Inferior parietal cortex (tissue), 1 donor: Measurements from ENCODE around the gene RBMS2.
"Not testable (repeated sequence)": the region's sequence is repeated elsewhere in the genome, so short reads cannot be mapped to it uniquely, and the experiment has no call there.

Source experiments
- DNase-seq: peaks from one replicate; pipeline ENCODE4 v3.0.0-alpha.2; 2016; ENCODE audit errors: extremely low spot score

The RBMS2 gene

DNA sequence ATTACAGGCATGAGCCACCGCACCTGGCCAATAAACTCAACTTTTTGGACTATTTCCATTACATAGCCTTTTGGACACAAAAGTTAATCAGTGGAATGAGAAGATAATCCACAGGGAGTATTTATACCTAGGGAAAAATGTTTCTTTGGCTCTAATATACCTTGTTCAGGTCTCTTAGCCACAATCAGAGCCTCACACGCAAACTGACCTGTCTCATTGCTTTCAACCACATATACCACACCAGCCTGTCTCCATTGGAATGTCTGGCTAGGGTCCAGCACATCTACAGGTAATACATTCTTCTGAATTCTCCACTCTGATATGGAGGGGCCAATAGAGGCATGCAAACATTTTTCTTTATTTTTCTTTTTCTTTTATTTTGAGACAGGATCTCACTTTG, 3.8 kb upstream of the RBMS2 start:
- no peak for DNase-seq

GRCh38 chr12:56518570-56518969, 3.0 kb upstream of the RBMS2 start:
- DNase-seq: no peak

DNA sequence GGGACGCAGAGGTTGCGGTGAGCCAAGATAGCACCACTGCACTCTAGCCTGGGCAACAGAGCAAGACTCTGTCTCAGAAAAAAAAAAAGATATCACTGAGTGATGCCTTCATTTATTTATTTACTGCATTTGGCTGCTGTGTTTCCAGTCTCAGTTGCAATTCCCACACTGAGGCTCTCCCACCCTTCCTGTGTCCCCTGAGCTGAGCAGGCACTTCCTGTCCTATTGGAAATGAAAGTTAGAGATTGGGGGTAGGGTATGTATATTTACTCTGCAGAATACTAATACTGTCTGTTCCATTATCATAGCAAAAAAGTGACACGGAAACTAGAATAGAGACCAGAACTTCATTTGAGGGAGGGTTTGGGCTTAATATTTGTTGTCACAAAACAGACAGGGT, 1.6 kb upstream of the RBMS2 start:
- DNase-seq: no peak

- DNase-seq: no peak
Observed at GRCh38 chr12:56520506-56520905, 1.1 kb upstream of the RBMS2 start.

- no peak for DNase-seq
Observed at GRCh38 chr12:56521209-56521589, 421 bp upstream of the RBMS2 start.

DNA sequence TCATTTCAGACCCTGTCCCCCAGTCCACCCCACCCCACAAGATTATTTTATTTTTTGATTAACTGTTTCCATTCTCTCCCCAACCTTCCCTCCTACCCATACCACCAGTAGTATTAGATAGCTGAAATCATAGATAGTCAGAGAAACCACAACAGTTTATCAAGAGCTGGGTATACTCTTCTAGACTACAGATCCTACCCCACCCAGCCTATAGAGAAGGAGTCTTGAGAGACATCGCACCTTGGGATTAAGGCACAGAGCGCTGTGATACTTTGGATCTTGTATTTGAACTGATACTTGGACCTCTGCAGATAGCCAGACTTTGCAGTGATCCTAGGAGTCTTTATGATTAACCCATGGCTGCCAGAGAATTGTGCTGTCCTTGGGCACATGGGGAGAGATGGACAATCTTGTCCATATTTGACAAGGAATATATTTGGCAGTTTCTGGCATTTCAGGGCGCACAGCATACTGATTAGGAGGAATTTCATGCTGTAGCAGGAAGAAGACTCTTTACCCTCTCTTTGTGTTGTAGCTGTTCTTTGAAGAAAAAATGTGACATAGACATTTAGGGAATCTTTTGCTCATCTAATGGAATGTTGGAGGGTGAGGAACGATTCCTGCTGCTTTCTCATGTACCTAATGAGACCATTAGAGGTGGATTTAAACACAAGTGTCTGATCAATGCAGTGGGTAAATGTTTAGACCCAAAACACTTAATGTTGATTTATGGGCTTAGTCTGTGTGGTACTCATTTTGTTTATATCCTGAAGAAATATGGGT, 982 bp downstream of the RBMS2 start:
- peak; percentile 20 for DNase-seq

DNA sequence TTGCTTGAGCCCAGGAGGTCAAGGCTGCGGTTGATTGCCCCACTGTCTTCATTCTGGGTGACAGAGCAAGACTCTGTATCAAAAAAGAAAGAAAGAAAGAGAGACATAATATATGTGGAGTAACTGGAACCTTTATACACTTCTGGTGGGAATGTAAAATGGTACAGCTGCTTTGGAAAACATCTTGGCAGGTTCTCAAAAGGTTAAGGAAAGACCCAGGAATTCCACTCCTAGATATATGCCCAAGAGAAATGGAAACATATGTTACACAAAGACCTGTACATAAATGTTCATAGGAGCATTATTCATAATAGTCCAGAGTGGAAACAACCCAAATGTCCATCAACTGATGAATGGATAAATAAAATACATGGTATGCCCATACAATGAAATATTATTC, 7.2 kb downstream of the RBMS2 start:
- DNase-seq: no peak

DNA sequence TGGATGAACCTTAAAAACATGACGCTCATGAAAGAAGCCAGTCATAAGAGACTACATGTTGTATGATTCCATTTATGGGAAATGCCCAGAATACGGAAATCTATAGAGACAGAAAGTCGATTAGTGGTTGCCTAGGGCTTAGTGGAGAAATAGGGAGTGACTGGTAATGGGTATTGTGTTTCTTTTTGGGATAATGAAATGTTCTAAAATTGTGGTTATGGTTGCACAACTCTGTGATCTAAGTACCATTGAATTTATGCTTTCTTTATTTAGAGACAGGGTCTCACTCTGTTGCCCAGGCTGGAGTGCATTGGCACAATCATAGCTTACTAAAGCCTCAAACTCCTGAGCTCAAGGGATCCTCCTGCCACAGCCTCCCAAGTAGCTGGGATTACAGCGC, 8.0 kb downstream of the RBMS2 start:
- DNase-seq: no peak

DNA sequence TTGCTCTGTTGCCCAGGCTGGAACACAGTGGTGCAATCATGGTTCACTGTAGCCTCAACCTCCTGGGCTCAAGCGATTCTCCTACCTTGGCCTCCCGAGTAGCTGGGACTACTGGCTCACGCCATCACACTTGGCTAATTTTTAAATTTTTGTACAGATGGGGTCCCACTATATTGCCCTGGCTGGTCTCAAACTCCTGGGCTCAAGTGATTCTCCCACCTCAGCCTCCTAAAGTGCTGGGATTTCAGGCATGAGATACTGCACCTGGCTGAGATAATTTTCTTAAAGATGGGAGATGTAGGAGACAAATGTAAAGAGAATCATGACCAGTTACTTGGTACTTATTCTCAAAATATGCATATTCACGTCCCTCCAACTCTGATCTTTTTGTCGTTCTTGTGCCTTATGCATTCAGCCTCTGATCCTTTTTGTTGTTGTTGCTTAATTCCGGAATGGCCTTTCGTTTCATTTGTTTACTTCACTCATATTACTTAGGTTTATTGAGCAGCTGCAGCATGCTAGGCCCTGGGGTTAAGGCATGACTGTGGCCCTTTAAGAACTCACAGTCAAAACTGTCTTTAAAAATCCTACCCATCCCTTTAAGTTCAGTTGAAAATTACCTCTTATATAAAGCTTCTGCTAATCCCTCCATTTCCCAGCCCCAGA, 8.9 kb downstream of the RBMS2 start:
- DNase-seq: no peak

DNA sequence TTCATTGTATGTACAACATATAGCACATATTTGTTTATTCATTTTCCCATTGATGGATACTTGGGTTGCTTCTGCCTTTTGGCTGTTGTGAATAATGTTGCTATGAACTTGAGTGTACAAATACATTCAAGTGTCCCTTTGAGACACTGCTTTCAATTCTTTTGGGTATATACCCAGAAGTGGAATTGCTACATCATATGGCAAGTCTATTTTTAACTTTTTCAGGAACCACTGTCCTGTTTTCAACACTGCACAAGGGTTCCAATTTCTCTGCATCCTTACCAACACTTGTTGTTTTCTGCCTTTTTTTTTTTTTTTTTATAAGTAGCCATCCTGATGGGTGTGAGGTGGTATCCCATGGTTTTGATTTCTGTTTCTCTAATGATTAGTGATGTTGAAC, 15.9 kb downstream of the RBMS2 start:
- no peak for DNase-seq

- DNase-seq: no peak
Observed at GRCh38 chr12:56541631-56542030, 20.0 kb downstream of the RBMS2 start.

DNA sequence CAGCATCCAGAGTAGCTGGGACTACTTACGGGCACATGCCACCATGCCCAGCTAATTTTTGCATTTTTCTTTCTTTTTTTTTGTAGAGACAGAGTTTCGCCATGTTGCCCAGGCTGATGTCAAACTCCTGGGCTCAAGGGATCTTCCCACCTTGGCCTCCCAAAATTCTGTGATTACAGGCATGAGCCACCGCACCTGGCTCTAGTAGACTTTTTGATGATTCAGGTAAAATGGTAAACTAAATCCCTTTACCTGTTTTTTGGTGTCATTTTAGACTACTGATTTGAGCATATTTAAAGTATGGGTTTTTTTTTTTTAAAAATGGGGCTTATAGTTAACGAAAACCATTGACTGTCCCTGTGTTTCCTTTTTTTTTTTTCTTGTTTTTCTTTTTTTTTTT, 20.5 kb downstream of the RBMS2 start:
- no peak for DNase-seq

- DNase-seq: no peak
Observed at GRCh38 chr12:56545023-56545604, 23.5 kb downstream of the RBMS2 start.

- DNase-seq: no peak
Observed at GRCh38 chr12:56546680-56547079, 25.1 kb downstream of the RBMS2 start.

DNA sequence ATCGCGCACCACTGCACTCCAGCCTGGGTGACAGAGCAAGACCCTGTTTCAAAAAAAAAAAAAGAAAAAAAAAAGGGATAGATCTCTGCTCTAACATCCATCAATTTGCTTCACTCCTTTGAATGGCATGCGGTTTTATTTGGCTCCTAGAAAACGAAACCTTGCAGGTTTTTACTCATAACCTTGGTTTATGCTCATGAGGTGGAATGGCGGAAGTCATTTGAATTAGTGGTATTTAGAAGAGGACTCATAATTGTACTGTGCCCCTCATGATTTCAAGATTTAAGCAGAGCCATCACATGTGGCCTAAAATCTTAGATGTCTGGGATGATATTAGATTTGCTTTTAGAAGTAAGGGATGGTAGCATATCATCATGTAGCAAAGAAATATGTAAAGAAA, 29.4 kb downstream of the RBMS2 start:
- DNase-seq: no peak

DNA sequence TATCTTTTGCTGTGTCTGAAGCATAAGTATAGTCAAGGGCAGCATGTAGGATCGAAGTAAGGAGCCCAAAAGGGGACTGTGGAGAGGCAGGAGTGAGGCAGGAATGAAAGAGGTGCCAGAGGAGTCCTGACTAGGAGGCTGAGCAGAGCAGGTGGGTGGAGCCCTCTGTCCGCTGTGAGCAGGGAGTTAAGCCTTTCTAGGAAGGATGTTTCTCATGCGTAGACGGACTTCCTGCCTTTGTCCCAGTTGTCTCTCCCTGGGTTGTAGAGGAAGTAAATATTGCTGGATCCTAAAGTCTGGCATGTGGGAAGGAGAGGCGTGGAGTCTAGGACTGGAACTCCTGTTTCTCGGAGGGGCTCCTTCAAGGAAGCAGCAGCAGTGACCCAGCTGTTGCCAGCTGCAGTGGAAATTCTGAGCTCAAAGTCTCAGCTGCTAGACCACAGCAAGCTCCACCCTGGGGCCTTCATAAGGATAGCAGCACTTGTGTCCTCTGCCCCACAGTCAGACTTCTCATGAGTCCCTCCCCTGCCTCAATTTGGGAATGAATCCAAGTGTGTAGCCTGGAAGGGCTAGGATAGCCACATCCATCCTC, 44.0 kb downstream of the RBMS2 start:
- no peak for DNase-seq

GRCh38 chr12:56568146-56568545, 46.5 kb downstream of the RBMS2 start:
- no peak for DNase-seq

DNA sequence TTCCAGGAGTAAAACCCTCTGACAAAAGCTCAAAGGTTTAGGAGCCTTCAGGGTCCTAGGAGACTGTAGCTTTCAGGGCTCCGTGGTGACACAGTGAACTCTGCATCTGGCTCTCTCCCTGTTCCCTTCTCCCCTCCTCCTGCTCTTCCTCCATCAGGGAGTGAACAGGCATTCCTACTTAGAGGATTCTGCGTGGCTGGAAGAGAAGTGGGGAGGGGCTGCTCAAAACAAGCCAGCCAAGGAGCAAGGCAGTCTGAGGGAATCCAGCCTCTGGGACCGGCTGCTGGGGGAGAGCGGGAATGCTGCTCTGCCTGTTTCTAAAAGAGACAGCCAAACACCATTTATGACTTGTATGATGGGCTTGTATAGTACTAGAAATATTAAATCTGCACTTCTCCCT, 49.5 kb downstream of the RBMS2 start:
- no peak for DNase-seq

GRCh38 chr12:56572288-56572687, 50.7 kb downstream of the RBMS2 start:
- no peak for DNase-seq

DNA sequence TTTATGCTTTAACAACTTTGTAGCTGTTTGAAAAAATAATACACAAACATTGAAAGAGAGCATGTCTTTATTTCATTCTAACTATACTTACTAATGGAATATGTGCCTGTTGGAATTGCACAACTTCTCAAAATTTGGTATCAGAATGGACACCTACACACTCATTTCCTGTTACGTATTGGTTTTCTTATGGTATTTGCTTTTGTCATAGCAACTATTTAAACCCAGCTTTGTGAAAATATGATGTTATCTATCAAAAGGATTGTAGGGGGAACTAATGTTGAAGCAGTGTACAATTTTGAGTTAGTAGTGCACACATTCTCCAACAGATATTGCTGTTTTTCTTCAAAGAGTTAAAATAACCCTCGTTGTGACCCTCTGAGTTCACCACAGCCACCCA, 52.6 kb downstream of the RBMS2 start:
- no peak for DNase-seq

- not testable (repeated sequence) for DNase-seq
Observed at GRCh38 chr12:56577248-56577647, 55.6 kb downstream of the RBMS2 start.

DNA sequence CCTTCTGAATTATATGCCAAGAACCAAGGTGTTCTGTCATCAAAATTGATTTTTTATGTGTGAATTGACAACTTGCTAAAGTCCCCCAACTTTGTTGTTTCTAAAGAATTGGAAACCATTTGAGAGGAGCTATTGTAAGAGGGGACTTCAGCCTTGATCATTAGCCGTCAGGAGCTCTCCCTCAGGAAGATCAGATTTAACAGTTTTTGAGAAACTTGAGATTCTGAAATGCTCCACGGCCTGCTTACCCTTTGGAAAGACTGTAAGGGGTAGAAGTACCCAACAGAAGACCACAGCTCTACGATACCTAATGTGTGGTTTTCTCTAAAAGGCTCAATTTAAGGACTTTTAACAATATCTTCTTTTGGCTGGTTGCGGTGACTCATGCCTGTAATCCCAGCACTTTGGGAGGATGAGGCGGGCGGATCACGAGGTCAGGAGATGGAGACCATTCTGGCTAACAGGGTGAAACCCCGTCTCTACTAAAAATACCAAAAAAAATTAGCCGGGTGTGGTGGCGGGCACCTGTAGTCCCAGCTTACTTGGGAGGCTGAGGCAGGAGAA, 57.4 kb downstream of the RBMS2 start:
- no peak for DNase-seq
